ENCODE measurements around the gene PHLDA1. TPM values are rescaled to one million over a fixed set of nuclear protein-coding genes. Genes with fewer than 3 reads are reported as not detected.

Gene PHLDA1
- total and polyA plus RNA-seq, 2 of the 13 experiments (the other 11 are each of a cell fraction or from before 2014, with no cell fraction given) = 33.8 to 41.0 TPM

GRCh38 chr12:75977590-75977951, 54.0 kb downstream of the PHLDA1 start (continued):
- no peak for TF ChIP-seq CEBPZ (IDR thresholded peaks at IDR 0.05; ENCODE audit: low read length)
- no peak for TF ChIP-seq ZC3H13 (CRISPR knock-in tag; IDR thresholded peaks at IDR 0.05)

GRCh38 chr12:75976913-75977312, 54.7 kb downstream of the PHLDA1 start:
- intact Hi-C loops (cut with micrococcal nuclease; ENCODE audit: unreplicated experiment) (no loop called here), in situ Hi-C loops (cut with HindIII; ENCODE audit: extremely low pct_ligation_motif_present, low pct_unique_long_range_greater_than_20kb) (no loop called here)
- 89% methylated on average over 3 of the region's 3 CpGs for WGBS (ENCODE audit: low lambda C conversion rate)
- DNase-seq (ENCODE audit: low spot score) = no peak
- TF ChIP-seq KAT7 (CRISPR knock-in tag; IDR thresholded peaks at IDR 0.05; ENCODE audit: borderline replicate concordance) (0 out of 2 replicates have a peak, but pooled peaks have one; percentile 2), CEBPB (IDR thresholded peaks at IDR 0.05; ENCODE audit: borderline replicate concordance, low read depth, low read length) (peak; percentile 60), SRSF4 (IDR thresholded peaks at IDR 0.05; ENCODE audit: low read depth, low read length, poor library complexity, severe bottlenecking) (no peak)
- no peak overlapping the region for H2AFZ ChIP-seq (ENCODE audit: low read length)
- FAIRE-seq = no peak
- H4K20me1 ChIP-seq (ENCODE audit: insufficient read depth, low read length) = no peaks in the 10 kb centered on the region
- POLR2A ChIA-PET = interaction anchor here (1.1 to 3.4 kb wide), 9 partner anchors 12 to 353 kb away, joined by 3 to 45 read pairs (median 7); partner anchors contain the start of gene PHLDA1
- peak overlapping the region; percentile 92; the same call in 1 of the 2 replicates for H3K4me2 ChIP-seq (ENCODE audit: low read depth, low read length)
- H3K9me3 ChIP-seq (ENCODE audit: low read length) = no peaks in the 10 kb centered on the region
- CTCF ChIA-PET (ENCODE audit: low intra/inter-chr PET ratio, low total read pairs) = no interaction called here
- no peak overlapping the region for H3K9ac ChIP-seq (ENCODE audit: insufficient read depth, low read depth, low read length)
- H3K4me3 ChIP-seq (replicated peaks in 1 of 3; ENCODE audit: insufficient read depth in 1 of 3, low read depth in 2 of 3, low read length in 3 of 3) = no peak overlapping the region
- no peaks in the 10 kb centered on the region for H3K27me3 ChIP-seq (ENCODE audit: control insufficient read depth in 1 of 2, insufficient read depth in 2 of 2, low read length in 2 of 2)
- H3K4me1 ChIP-seq (ENCODE audit: insufficient read depth, low read length) = peaks cover 91% of the 10 kb centered on the region
- no peaks in the 10 kb centered on the region for H3K36me3 ChIP-seq (replicated peaks in 1 of 2; ENCODE audit: control insufficient read depth in 1 of 2, insufficient read depth in 2 of 2, low read length in 2 of 2)
- H3K79me2 ChIP-seq (ENCODE audit: insufficient read depth, low read length) = no peaks in the 10 kb centered on the region
- ATAC-seq = no peak
- peak overlapping the region; percentile 91 for H3K27ac ChIP-seq (ENCODE audit: extremely low read length, insufficient read depth, low read length)
- BruUV-seq (replicated peaks) = no TSS peak
